ENCODE data around the gene AGBL5.

The AGBL5 gene

GRCh38 chr2:27086724-27087593 is 35.5 kb downstream of the AGBL5 start, which contains the start of gene KHK:
Gene KHK (plus strand): TSS chr2:27086772. CDS start chr2:27087260, 488 bp downstream.
- ChIA-PET CTCF (interaction anchor here (0.6 to 10.3 kb wide), 19 partner anchors 9 to 216 kb away, joined by 3 to 73 read pairs (median 7); partner anchors contain the start of genes AGBL5, EMILIN1 and TRIM54), POLR2A (interaction anchor here (1.1 to 2.6 kb wide), 3 partner anchors 15 to 64 kb away, joined by 3 to 18 read pairs (median 6); partner anchors contain the start of genes AGBL5 and OST4)
- no peak for TF ChIP-seq CTCF (IDR thresholded peaks at IDR 0.05; ENCODE audit: insufficient read depth, low read length, missing control alignments)
- no peak for DNase-seq (ENCODE audit: low read depth, low spot score)
- peak within 1 kb of the TSS; percentile 46 for H3K4me3 ChIP-seq (ENCODE audit: low read depth, low read length)

GRCh38 chr2:27087823-27088410 is 36.4 kb downstream of the AGBL5 start:
- ChIA-PET POLR2A (interaction anchor here (0.9 to 2.6 kb wide), 2 partner anchors 16 to 38 kb away, joined by 3 to 18 read pairs; partner anchors contain the start of genes AGBL5 and OST4), CTCF (interaction anchor here (0.7 to 10.3 kb wide), 22 partner anchors 8 to 215 kb away, joined by 3 to 73 read pairs (median 4); partner anchors contain the start of genes AGBL5, EMILIN1 and TRIM54)
- no peak for TF ChIP-seq CTCF (IDR thresholded peaks at IDR 0.05; ENCODE audit: insufficient read depth, low read length, missing control alignments)
- no peak for DNase-seq (ENCODE audit: low read depth, low spot score)
- H3K4me3 ChIP-seq (ENCODE audit: low read depth, low read length): no peak overlapping the region

GRCh38 chr2:27088634-27089033 is 37.2 kb downstream of the AGBL5 start:
- TF ChIP-seq CTCF (IDR thresholded peaks at IDR 0.05; ENCODE audit: insufficient read depth, low read length, missing control alignments): no peak
- DNase-seq (ENCODE audit: low read depth, low spot score): no peak
- ChIA-PET CTCF (interaction anchor here (0.7 to 10.3 kb wide), 13 partner anchors 8 to 214 kb away, joined by 3 to 73 read pairs (median 4); partner anchors contain the start of gene TRIM54), POLR2A (interaction anchor here (2.6 kb wide), 1 partner anchor 38 kb away, joined by 18 read pairs; the partner anchor contains the start of gene AGBL5)
- no peak overlapping the region for H3K4me3 ChIP-seq (ENCODE audit: low read depth, low read length)

GRCh38 chr2:27089111-27089954 is 37.9 kb downstream of the AGBL5 start:
- CTCF ChIA-PET: interaction anchor here (0.7 to 10.3 kb wide), 12 partner anchors 7 to 214 kb away, joined by 3 to 73 read pairs (median 4); partner anchors contain the start of genes EMILIN1 and TRIM54

More at GRCh38 chr2:27089111-27089954, 37.9 kb downstream of the AGBL5 start:
- DNase-seq (ENCODE audit: low read depth, low spot score): no peak
- H3K4me3 ChIP-seq (ENCODE audit: low read depth, low read length): no peak overlapping the region
- POLR2A ChIA-PET: interaction anchor here (1.1 kb wide), 1 partner anchor 9 kb away, joined by 3 read pairs; no protein-coding TSS in a partner anchor
- no peak for TF ChIP-seq CTCF (IDR thresholded peaks at IDR 0.05; ENCODE audit: insufficient read depth, low read length, missing control alignments)

Measured in AG04449 (cell line).